Ishikawa (cell line): Measurements from ENCODE around the gene NXPE3.

Experiments used
- EP300 ChIP-seq: IDR thresholded peaks from 2 replicates; pipeline ENCODE4 v1.6.1; 2012; ENCODE audit warnings: borderline replicate concordance
- TCF12 ChIP-seq: IDR thresholded peaks from 2 replicates; pipeline ENCODE4 v1.6.1; 2012; ENCODE audit warnings: low read depth
- TF ChIP-seq, protein P1 (sequence below): IDR thresholded peaks from 2 replicates; pipeline ENCODE4 v1.6.1; 2012; ENCODE audit warnings: low read depth, mild to moderate bottlenecking
- TF ChIP-seq, protein P2 (sequence below): IDR thresholded peaks from 2 replicates; pipeline ENCODE4 v1.6.1; 2012

- TF ChIP-seq, protein P1, sequence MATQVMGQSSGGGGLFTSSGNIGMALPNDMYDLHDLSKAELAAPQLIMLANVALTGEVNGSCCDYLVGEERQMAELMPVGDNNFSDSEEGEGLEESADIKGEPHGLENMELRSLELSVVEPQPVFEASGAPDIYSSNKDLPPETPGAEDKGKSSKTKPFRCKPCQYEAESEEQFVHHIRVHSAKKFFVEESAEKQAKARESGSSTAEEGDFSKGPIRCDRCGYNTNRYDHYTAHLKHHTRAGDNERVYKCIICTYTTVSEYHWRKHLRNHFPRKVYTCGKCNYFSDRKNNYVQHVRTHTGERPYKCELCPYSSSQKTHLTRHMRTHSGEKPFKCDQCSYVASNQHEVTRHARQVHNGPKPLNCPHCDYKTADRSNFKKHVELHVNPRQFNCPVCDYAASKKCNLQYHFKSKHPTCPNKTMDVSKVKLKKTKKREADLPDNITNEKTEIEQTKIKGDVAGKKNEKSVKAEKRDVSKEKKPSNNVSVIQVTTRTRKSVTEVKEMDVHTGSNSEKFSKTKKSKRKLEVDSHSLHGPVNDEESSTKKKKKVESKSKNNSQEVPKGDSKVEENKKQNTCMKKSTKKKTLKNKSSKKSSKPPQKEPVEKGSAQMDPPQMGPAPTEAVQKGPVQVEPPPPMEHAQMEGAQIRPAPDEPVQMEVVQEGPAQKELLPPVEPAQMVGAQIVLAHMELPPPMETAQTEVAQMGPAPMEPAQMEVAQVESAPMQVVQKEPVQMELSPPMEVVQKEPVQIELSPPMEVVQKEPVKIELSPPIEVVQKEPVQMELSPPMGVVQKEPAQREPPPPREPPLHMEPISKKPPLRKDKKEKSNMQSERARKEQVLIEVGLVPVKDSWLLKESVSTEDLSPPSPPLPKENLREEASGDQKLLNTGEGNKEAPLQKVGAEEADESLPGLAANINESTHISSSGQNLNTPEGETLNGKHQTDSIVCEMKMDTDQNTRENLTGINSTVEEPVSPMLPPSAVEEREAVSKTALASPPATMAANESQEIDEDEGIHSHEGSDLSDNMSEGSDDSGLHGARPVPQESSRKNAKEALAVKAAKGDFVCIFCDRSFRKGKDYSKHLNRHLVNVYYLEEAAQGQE = no peak
- TF ChIP-seq, protein P2, sequence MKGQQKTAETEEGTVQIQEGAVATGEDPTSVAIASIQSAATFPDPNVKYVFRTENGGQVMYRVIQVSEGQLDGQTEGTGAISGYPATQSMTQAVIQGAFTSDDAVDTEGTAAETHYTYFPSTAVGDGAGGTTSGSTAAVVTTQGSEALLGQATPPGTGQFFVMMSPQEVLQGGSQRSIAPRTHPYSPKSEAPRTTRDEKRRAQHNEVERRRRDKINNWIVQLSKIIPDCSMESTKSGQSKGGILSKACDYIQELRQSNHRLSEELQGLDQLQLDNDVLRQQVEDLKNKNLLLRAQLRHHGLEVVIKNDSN = no peak
- no peak for TF ChIP-seq EP300
- TF ChIP-seq TCF12 = no peak
Observed at GRCh38 chr3:101829874-101830273, 50.9 kb downstream of the NXPE3 start.
